NCI-H2227 treated with DMSO at 0.1 percent for 48 hours (cell line): ENCODE results near the gene PEPD.

Experiments used
- DNase-seq: peaks from one replicate; lab custom pipeline; 2025; lab: John Stamatoyannopoulos, UW

The PEPD gene

GRCh38 chr19:33472691-33473652 lies 48.6 kb downstream of the PEPD start:
- peak; percentile 79 for DNase-seq

DNA sequence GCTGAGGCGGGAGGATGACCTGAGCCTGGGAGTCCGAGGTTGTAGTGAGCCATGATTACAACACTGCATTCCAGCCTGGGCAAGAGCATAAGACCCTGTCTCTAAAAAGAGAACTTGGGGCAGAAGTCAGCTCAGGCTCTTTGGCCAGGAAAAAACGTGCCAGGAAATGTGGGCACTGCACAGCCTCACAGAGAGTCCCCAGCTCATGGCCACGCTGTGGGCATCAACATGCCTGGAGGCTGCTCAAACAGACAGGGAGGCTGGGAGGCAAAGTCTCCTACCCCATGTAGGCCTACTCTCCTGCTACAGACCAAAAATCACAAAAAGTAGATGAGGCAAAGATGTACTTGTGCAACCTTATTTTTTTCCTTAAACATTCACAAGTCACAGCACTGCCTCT lies 49.4 kb downstream of the PEPD start:
- no peak for DNase-seq

- DNase-seq, result no peak
Observed at GRCh38 chr19:33471111-33471996, 50.2 kb downstream of the PEPD start.

DNA sequence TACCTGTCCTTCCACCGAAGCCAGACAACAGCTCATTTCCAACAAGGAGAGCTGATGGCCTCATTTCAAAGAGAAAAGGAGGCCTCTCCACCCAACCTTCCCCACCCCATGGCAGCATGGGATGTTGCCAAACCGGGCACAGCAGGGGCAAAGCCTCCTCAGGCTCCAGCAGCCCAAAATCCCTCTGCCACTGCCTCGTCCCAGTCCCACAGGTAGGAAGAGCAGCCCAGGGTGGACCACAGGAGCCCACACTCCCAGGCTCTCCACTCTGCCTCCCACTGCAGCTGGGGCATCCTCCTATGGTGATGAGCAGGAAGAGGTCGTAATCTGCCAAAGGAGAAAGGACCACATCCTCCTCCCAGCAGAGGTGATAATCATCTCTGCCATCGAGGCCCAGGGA lies 50.9 kb downstream of the PEPD start:
- no peak for DNase-seq

DNA sequence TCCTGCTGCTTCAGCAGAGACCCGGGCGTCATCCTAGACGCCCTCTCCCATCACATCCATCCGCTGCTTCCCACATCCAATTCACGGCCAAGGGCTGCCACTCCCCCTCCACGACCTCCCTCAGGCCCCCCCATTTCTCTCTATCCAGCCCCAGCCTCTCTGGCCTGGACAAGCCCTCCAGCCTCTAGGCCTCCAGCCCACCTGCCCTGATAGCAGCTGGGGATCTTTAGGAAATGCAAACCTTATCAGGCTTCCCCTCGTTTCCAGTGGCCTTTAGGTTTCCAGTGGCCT lies 51.6 kb downstream of the PEPD start:
- DNase-seq, result no peak

GRCh38 chr19:33469171-33470039 lies 52.2 kb downstream of the PEPD start:
- no peak for DNase-seq

DNA sequence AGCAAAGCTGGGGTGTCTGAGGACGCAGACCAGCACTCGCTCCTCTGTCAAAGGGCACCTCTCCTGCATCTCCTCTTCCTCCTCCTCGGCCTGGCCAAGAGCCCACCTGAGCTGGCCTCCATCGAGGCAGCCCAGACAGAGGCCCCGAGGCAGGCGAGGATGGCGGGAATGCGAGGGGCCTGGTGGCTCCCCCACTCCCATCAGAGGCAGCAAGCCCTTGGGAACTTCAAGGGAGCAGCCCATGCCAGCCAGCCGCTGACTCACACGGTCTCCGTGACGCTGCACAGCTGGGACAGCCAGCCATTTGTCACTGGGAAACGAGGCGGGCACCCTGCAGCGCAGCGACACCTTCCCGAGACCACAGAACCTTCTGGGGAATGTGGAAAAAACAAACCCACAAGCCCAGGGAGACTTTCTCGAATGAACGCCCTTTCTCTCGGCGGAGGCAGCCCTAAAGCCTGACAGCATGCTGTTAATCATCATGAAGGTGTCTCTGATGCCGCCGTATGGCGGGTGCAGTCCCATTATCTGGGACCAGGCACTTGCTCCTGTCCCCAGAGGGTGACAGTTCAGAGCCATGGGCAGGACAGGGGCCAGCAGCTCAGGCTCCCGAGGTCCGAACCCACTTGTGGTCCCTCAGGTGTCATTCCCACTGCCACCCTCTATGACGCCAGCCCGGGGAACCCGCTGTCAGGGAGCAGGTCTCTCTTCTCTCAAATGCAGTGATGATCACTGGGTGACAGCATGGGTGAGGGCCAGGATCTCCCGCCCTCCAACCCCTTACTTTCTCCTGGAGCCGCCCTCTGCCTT lies 53.0 kb downstream of the PEPD start:
- DNase-seq, result no peak

- no peak for DNase-seq
Observed at GRCh38 chr19:33467851-33468250, 53.7 kb downstream of the PEPD start.

- no peak for DNase-seq
Observed at GRCh38 chr19:33465834-33466233, 55.8 kb downstream of the PEPD start.

DNA sequence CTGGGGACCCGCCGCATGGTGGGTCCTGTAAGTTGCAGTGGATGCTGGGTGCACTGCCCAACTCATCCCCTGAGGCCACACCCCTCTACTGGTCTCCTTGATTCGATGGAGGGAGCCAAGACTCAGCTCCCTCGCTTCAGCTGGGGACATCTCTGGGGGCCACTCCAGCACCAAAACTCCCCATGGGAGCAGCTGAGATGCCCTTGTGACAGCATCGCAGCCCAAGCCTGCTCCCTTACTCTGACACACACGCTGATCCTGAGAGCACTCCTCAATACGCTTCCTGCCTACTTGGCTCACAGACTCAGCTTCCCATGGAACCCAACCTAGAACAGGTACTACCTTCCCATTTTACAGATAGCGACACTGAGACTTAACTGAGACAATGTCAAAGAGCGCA lies 56.2 kb downstream of the PEPD start:
- no peak for DNase-seq

DNA sequence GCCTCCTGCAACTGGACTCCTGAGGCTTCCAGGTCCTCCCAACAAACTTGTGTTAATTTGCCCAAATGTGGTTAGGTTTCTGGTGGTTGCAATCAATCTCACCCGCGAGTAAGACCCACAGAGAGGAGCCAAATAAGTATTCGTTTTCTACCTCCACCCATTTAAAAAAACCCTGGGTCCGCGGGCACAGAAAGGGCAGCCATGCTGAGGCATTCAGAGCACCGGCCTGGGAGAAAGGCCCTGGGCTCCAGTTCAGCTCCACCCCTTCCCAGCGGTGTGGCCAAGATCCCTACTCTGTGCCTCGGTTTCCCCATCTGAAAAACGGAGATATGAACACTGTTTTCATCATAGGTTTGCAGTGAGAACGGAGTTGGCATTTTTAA lies 56.9 kb downstream of the PEPD start:
- no peak for DNase-seq

DNA sequence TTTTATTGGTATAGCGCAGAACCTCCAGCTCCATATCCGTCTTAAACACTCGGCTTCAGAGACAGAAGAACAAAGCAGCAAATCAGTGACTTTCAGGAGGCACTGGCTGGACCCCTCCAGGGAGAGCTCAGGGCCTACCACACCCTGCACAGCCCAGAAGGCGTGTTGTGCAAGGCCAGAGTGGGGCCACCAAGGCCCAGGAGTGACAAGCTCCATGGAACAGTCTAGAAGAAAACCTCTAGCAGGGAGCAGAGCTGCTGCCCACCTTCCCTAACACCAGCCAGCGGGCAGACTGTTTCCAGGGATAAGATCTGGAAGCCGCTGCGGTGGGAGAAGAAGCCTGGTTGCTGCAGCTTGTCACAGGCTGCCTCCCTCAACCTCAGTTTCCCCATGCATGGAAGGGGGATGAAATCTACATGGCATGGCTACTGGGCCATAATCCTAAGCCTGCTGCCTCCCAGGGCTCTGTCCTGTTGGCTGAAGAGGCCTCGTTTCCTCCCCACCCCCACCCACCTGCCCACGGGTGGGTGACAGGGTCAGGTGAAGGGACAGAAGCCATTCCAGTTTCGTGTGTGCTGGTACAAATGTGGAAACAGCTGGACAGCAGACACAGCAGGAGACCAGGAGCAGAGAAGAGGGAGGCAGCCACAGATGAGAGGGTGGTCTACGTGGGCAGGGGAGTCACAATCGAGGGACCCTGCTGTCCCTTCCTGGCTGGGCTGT lies 57.4 kb downstream of the PEPD start:
- DNase-seq, result no peak

DNA sequence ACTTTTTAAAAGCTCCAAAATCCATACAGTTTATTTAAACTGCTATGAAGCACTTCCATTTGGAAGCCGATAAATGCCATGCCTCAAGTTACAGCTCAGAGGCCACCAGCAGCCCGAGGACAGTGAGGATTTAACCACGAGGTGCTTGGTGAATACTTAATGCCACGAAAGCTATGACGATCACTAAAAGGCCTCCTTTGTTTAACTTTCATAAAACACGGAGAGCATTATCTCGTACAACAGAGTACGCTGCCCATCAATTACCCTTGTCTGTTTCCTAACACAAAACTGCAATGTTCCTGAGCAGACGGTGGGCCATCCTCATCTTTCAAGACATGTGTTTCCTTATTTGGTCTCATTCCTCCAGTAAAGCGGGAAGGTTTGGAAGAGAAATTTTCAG lies 58.4 kb downstream of the PEPD start:
- DNase-seq, result peak; percentile 62

DNA sequence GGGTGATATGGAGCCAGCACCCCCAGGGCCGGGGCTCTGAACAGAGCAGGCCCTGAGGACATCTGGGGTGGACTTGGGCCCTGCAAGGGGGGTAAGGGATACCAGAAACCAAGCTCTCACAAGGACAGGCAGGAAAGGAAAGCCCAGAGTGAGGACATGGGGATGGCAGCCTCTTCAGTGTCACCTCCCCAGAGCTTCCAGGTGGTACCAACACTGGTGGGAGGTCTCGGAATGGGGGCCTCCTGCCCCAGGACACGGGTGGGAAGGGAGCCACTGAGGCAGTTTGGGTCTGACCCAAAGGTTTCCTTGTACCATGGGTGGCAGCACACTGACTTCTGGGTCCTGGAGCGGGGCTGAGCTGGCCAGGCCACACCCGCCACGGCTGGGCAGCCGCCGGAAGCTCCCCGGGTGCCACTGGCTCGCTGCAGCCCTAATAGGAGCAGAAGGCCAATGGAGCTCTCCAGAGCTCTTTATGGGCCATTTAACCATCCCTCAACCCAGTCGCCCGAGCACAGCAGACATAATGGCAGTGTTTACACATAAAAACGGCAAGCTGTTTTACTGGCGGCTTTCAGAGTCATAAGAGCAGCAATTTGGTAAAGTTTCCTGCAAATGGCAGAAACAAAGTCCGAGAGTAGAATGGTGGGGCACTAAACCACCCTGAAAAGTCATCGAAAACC lies 59.3 kb downstream of the PEPD start:
- DNase-seq, result peak; percentile 99

GRCh38 chr19:33461256-33462111 lies 60.1 kb downstream of the PEPD start:
- no peak for DNase-seq

GRCh38 chr19:33460221-33460908 lies 61.2 kb downstream of the PEPD start:
- DNase-seq, result no peak

DNA sequence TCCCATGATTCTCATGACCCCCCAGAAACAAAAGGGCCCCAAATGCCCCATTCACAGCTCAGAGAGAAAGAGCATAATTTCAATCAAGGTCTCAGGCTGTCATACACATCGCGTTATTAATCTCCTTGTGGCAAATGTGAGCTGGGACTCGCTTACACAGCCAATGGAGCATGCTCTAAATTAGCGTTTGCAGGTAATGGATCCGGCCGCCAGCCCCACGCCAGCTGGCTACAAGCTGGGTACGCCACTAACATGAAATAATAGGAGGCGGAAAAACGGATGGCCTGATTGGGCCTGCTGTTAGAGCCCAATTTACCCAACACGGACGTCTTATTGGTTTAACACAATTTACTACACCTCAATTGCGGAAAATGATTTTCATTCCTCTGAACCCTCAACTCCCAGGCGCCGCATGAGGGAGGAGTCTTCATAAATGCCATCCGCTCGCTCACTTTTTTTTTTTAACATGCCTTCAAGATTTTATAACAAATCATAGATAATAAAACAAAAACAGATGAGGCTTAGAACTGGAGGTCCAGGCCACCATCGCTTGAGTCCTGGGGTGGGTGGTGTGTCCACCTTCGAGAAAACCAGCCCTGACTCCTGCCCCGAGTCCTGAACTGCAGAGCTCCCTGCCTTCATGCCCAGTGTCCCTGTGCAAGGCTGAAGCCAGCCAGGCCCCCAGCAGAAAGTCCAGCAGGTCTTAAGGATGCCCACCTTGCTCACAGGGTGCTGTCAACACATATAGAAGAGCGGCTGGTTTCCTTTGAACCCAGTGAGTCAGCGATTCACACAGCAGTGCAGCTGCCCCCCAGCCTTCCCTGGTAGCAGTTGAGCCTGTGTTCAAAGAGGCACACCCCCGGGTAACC lies 62.1 kb downstream of the PEPD start:
- DNase-seq, result no peak

- DNase-seq, result no peak
Observed at GRCh38 chr19:33458807-33459206, 62.8 kb downstream of the PEPD start.
